ENCODE data around the gene MLANA. TPM values are rescaled to one million over a fixed set of nuclear protein-coding genes. Genes with fewer than 3 reads are reported as not detected.

MLANA gene
- polyA plus RNA-seq, 1 donor (not counting 4 experiments of a cell fraction or from before 2014, with no cell fraction given): not detected

DNA sequence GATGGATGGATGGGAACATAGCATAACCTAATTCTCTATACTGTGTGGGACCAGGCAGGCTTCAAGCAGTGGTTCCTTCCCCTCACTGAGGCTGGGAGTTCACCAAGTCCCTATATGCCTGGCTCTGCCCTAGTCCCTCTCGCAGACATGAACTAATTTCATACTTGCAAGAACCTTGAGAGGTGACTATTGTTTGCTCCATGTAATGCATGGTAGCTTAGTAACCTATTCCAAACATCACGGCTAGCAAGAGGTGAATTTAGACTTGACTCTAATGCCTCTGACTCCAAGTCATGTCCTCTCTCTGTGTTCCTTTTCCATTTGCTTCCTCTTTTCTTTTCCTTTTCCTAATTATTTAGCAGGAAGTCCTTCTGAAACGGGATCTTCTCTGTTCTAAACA, 31.9 kb upstream of the MLANA start:
- no peaks in the 10 kb centered on the region for H3K79me2 ChIP-seq (ENCODE audit: control insufficient read depth, insufficient read depth, low read length)
- H3K9me1 ChIP-seq (ENCODE audit: control insufficient read depth, extremely low read depth, insufficient read depth, low read length): no peaks in the 10 kb centered on the region
- DNase-seq (ENCODE audit: low read depth, low spot score) (no peak), FAIRE-seq (no peak)
- no peaks in the 10 kb centered on the region for H3K36me3 ChIP-seq (ENCODE audit: control insufficient read depth in 2 of 2, extremely low read depth in 1 of 2, insufficient read depth in 2 of 2, low read length in 2 of 2)
- TF ChIP-seq, protein P1, sequence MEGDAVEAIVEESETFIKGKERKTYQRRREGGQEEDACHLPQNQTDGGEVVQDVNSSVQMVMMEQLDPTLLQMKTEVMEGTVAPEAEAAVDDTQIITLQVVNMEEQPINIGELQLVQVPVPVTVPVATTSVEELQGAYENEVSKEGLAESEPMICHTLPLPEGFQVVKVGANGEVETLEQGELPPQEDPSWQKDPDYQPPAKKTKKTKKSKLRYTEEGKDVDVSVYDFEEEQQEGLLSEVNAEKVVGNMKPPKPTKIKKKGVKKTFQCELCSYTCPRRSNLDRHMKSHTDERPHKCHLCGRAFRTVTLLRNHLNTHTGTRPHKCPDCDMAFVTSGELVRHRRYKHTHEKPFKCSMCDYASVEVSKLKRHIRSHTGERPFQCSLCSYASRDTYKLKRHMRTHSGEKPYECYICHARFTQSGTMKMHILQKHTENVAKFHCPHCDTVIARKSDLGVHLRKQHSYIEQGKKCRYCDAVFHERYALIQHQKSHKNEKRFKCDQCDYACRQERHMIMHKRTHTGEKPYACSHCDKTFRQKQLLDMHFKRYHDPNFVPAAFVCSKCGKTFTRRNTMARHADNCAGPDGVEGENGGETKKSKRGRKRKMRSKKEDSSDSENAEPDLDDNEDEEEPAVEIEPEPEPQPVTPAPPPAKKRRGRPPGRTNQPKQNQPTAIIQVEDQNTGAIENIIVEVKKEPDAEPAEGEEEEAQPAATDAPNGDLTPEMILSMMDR (optimal IDR thresholded peaks at IDR 0.05 in 1 of 3, IDR thresholded peaks at IDR 0.05 in 1 of 3, conservative IDR thresholded peaks at IDR 0.05 in 1 of 3; ENCODE audit: extremely low read depth in 1 of 3, insufficient read depth in 2 of 3, low read length in 3 of 3): no peak
- TF ChIP-seq EZH2 (IDR thresholded peaks at IDR 0.05; ENCODE audit: low read length): no peak
- no peaks in the 10 kb centered on the region for H3K9me3 ChIP-seq (ENCODE audit: control insufficient read depth, low read depth, low read length)
- no peak overlapping the region for H3K27ac ChIP-seq (ENCODE audit: control insufficient read depth, insufficient read depth, low read length)
- H3K9ac ChIP-seq (ENCODE audit: control insufficient read depth, extremely low read depth, insufficient read depth, low read length): no peak overlapping the region
- no peak overlapping the region for H3K4me3 ChIP-seq (ENCODE audit: control insufficient read depth in 2 of 3, extremely low read depth in 1 of 3, insufficient read depth in 2 of 3, low read depth in 1 of 3, low read length in 3 of 3)
- H3K4me2 ChIP-seq (ENCODE audit: control insufficient read depth, extremely low read depth, insufficient read depth, low read depth, low read length): no peak overlapping the region
- H3K4me1 ChIP-seq (ENCODE audit: control insufficient read depth, extremely low read depth, insufficient read depth, low read length): no peaks in the 10 kb centered on the region
- no peak overlapping the region for H2AFZ ChIP-seq (ENCODE audit: control insufficient read depth, low read length)
- no peaks in the 10 kb centered on the region for H4K20me1 ChIP-seq (ENCODE audit: control insufficient read depth, extremely low read depth, insufficient read depth, low read length)
- no peaks in the 10 kb centered on the region for H3K27me3 ChIP-seq (ENCODE audit: control insufficient read depth, extremely low read depth, insufficient read depth, low read length)
- dilution Hi-C loops (cut with MboI; ENCODE audit: extremely low pct_ligation_motif_present, low sequenced_read_pairs): no loop called here

DNA sequence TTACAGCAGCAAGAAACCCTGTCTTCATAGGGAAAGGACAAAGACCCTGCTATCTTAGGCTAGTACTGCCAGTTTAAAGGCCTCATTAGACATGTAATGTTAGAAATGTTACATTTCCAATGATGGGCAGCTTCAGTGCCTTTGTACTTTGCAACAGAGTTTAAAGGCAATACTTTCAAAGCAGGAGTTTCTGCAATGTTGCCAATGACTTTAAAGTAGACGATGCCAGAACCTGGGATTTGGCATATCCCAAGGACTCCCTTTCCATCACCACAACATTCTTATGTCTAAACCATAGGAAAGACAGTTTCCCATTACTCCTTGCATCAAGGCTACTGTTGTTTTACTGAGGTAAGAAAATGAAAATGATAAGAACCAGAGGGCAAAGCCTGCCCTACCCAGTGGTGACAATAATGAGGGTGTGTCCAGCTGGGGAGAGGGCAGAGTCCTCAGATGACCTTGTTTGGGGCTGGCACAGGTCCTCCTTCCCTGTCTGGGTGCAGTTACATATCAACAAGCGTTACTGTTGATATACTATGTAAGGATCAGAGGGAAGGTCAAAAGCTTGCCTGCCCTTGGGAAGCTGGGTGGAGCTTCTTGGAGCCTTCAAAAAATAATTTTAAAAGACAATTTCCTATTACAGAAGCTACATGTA, 27.5 kb upstream of the MLANA start:
- Histone ChIP-seq H3K9ac (ENCODE audit: control insufficient read depth, extremely low read depth, insufficient read depth, low read length) (no peak overlapping the region), H3K27me3 (ENCODE audit: control insufficient read depth, extremely low read depth, insufficient read depth, low read length) (no peaks in the 10 kb centered on the region), H4K20me1 (ENCODE audit: control insufficient read depth, extremely low read depth, insufficient read depth, low read length) (no peaks in the 10 kb centered on the region), H3K36me3 (ENCODE audit: control insufficient read depth in 2 of 2, extremely low read depth in 1 of 2, insufficient read depth in 2 of 2, low read length in 2 of 2) (no peaks in the 10 kb centered on the region), H3K4me2 (ENCODE audit: control insufficient read depth, extremely low read depth, insufficient read depth, low read depth, low read length) (no peak overlapping the region), H3K79me2 (ENCODE audit: control insufficient read depth, insufficient read depth, low read length) (no peaks in the 10 kb centered on the region), H3K4me1 (ENCODE audit: control insufficient read depth, extremely low read depth, insufficient read depth, low read length) (no peaks in the 10 kb centered on the region), H3K9me1 (ENCODE audit: control insufficient read depth, extremely low read depth, insufficient read depth, low read length) (no peaks in the 10 kb centered on the region), H3K9me3 (ENCODE audit: control insufficient read depth, low read depth, low read length) (no peaks in the 10 kb centered on the region), H2AFZ (ENCODE audit: control insufficient read depth, low read length) (no peak overlapping the region), H3K4me3 (ENCODE audit: control insufficient read depth in 2 of 3, extremely low read depth in 1 of 3, insufficient read depth in 2 of 3, low read depth in 1 of 3, low read length in 3 of 3) (no peak overlapping the region), H3K27ac (ENCODE audit: control insufficient read depth, insufficient read depth, low read length) (no peak overlapping the region)
- FAIRE-seq: no peak
- dilution Hi-C loops (cut with MboI; ENCODE audit: extremely low pct_ligation_motif_present, low sequenced_read_pairs): no loop called here
- no peak for TF ChIP-seq EZH2 (IDR thresholded peaks at IDR 0.05; ENCODE audit: low read length)
- TF ChIP-seq, protein P1 (optimal IDR thresholded peaks at IDR 0.05 in 1 of 3, IDR thresholded peaks at IDR 0.05 in 1 of 3, conservative IDR thresholded peaks at IDR 0.05 in 1 of 3; ENCODE audit: extremely low read depth in 1 of 3, insufficient read depth in 2 of 3, low read length in 3 of 3): no peak
- DNase-seq (ENCODE audit: low read depth, low spot score): no peak

All from keratinocyte (primary cell).